C1 segment of cervical spinal cord (tissue), 14 donors: ENCODE data around the gene GPC6.

ENCODE experiments used
- DNase-seq, 14 donors: peaks; one replicate each; lab custom pipeline; 2025; lab: John Stamatoyannopoulos, UW

Gene GPC6

GRCh38 chr13:94168783-94169453 lies 942.3 kb downstream of the GPC6 start:
- no peak for DNase-seq

- DNase-seq: peak in 1 of 14 donors; percentile 13
Observed at GRCh38 chr13:94169454-94170144, 943.0 kb downstream of the GPC6 start.

GRCh38 chr13:94170145-94170571 lies 943.6 kb downstream of the GPC6 start:
- peak in 7 of 14 donors; percentile 5 to 60 (median 21) for DNase-seq

- no peak for DNase-seq
Observed at GRCh38 chr13:94172416-94172815, 945.8 kb downstream of the GPC6 start.

- no peak for DNase-seq
Observed at GRCh38 chr13:94173312-94173854, 946.8 kb downstream of the GPC6 start.

GRCh38 chr13:94174009-94174408 lies 947.4 kb downstream of the GPC6 start:
- DNase-seq: no peak

GRCh38 chr13:94175076-94175475 lies 948.5 kb downstream of the GPC6 start:
- no peak for DNase-seq

- no peak for DNase-seq
Observed at GRCh38 chr13:94176561-94176960, 950.0 kb downstream of the GPC6 start.

GRCh38 chr13:94177041-94177440 lies 950.4 kb downstream of the GPC6 start:
- DNase-seq: no peak

- no peak for DNase-seq
Observed at GRCh38 chr13:94178625-94179244, 952.1 kb downstream of the GPC6 start.

GRCh38 chr13:94181461-94182107 lies 955.0 kb downstream of the GPC6 start:
- DNase-seq: no peak

GRCh38 chr13:94182185-94182761 lies 955.7 kb downstream of the GPC6 start:
- no peak for DNase-seq

GRCh38 chr13:94186470-94186869 lies 959.9 kb downstream of the GPC6 start:
- DNase-seq: no peak

GRCh38 chr13:94188201-94188854 lies 961.7 kb downstream of the GPC6 start:
- no peak for DNase-seq

- no peak for DNase-seq
Observed at GRCh38 chr13:94192431-94192975, 965.9 kb downstream of the GPC6 start.

- DNase-seq: no peak
Observed at GRCh38 chr13:94195715-94196114, 969.1 kb downstream of the GPC6 start.

GRCh38 chr13:94196413-94196812 lies 969.8 kb downstream of the GPC6 start:
- no peak for DNase-seq

- no peak for DNase-seq
Observed at GRCh38 chr13:94198681-94199080, 972.1 kb downstream of the GPC6 start.

GRCh38 chr13:94199135-94199534 lies 972.5 kb downstream of the GPC6 start:
- DNase-seq: no peak

GRCh38 chr13:94201022-94201421 lies 974.4 kb downstream of the GPC6 start:
- DNase-seq: no peak

- DNase-seq: no peak
Observed at GRCh38 chr13:94204163-94204562, 977.6 kb downstream of the GPC6 start.
